Activated naive CD8-positive, alpha-beta T cell treated with anti-CD3 and anti-CD28 coated beads, Interleukin-2, amount 50 U/mL, for 24 hours (primary cell): Measurements from ENCODE around the gene NANOS3.

Experiments used
- ATAC-seq: fragments of 150-1000 bp; cut with Tn5 transposase; one replicate; pipeline ENCODE4 v1.10.0; 2021
- DNase-seq: peaks from one replicate; pipeline ENCODE4 v3.0.0; 2021
- H3K27ac Mint-ChIP-seq: one replicate; pipeline ENCODE4 v1.8.0; 2021; ENCODE audit warnings: mild to moderate bottlenecking, mixed read lengths
- H3K27me3 Mint-ChIP-seq: one replicate; pipeline ENCODE4 v1.8.0; 2021; ENCODE audit warnings: mixed read lengths
- H3K36me3 Mint-ChIP-seq: one replicate; pipeline ENCODE4 v1.8.0; 2021; ENCODE audit warnings: low read depth, mixed read lengths
- H3K4me1 Mint-ChIP-seq: one replicate; pipeline ENCODE4 v1.8.0; 2021; ENCODE audit warnings: mixed read lengths
- H3K4me3 Mint-ChIP-seq: one replicate; pipeline ENCODE4 v1.8.0; 2021; ENCODE audit warnings: mild to moderate bottlenecking, moderate library complexity, mixed read lengths
- H3K9me3 Mint-ChIP-seq: one replicate; pipeline ENCODE4 v1.8.0; 2021; ENCODE audit warnings: mixed read lengths

Gene NANOS3

GRCh38 chr19:13884726-13885591, 8.0 kb downstream of the NANOS3 start:
- ATAC-seq = no peak
- Mint-ChIP-seq H3K36me3 (no peaks in the 10 kb centered on the region), H3K9me3 (no peaks in the 10 kb centered on the region), H3K4me1 (peaks cover 45% of the 10 kb centered on the region), H3K27ac (no peak overlapping the region), H3K4me3 (no peak overlapping the region), H3K27me3 (no peaks in the 10 kb centered on the region)
- no peak for DNase-seq

- DNase-seq (no peak), ATAC-seq (no peak)
- H3K27ac Mint-ChIP-seq = no peak overlapping the region
- no peaks in the 10 kb centered on the region for H3K36me3 Mint-ChIP-seq
- no peak overlapping the region for H3K4me3 Mint-ChIP-seq
- no peaks in the 10 kb centered on the region for H3K9me3 Mint-ChIP-seq
- H3K4me1 Mint-ChIP-seq = peaks cover 38% of the 10 kb centered on the region
- H3K27me3 Mint-ChIP-seq = no peaks in the 10 kb centered on the region
Measured at GRCh38 chr19:13885826-13886365, 9.0 kb downstream of the NANOS3 start.

GRCh38 chr19:13887018-13887436, 10.1 kb downstream of the NANOS3 start:
- no peak overlapping the region for H3K27ac Mint-ChIP-seq
- no peaks in the 10 kb centered on the region for H3K27me3 Mint-ChIP-seq
- H3K36me3 Mint-ChIP-seq = no peaks in the 10 kb centered on the region
- ATAC-seq (peak; percentile 78), DNase-seq (no peak)
- peaks cover 27% of the 10 kb centered on the region for H3K4me1 Mint-ChIP-seq
- no peaks in the 10 kb centered on the region for H3K9me3 Mint-ChIP-seq
- H3K4me3 Mint-ChIP-seq = no peak overlapping the region

GRCh38 chr19:13887517-13887916, 10.6 kb downstream of the NANOS3 start:
- Mint-ChIP-seq H3K36me3 (no peaks in the 10 kb centered on the region), H3K27me3 (no peaks in the 10 kb centered on the region), H3K9me3 (no peaks in the 10 kb centered on the region), H3K27ac (no peak overlapping the region), H3K4me3 (no peak overlapping the region), H3K4me1 (peaks cover 22% of the 10 kb centered on the region)
- no peak for ATAC-seq
- no peak for DNase-seq

GRCh38 chr19:13888281-13888680, 11.3 kb downstream of the NANOS3 start:
- Mint-ChIP-seq H3K36me3 (no peaks in the 10 kb centered on the region), H3K27ac (no peak overlapping the region), H3K4me3 (no peak overlapping the region), H3K27me3 (no peaks in the 10 kb centered on the region), H3K9me3 (no peaks in the 10 kb centered on the region), H3K4me1 (peaks cover 20% of the 10 kb centered on the region)
- DNase-seq (no peak), ATAC-seq (no peak)

- Mint-ChIP-seq H3K27ac (no peak overlapping the region), H3K27me3 (no peaks in the 10 kb centered on the region), H3K4me3 (no peak overlapping the region), H3K4me1 (peaks cover 16% of the 10 kb centered on the region), H3K9me3 (no peaks in the 10 kb centered on the region), H3K36me3 (no peaks in the 10 kb centered on the region)
- no peak for ATAC-seq
- no peak for DNase-seq
Measured at GRCh38 chr19:13890136-13890535, 13.2 kb downstream of the NANOS3 start.

GRCh38 chr19:13892870-13893269, 15.9 kb downstream of the NANOS3 start:
- no peaks in the 10 kb centered on the region for H3K4me1 Mint-ChIP-seq
- no peak overlapping the region for H3K4me3 Mint-ChIP-seq
- ATAC-seq = no peak
- DNase-seq = no peak
- H3K9me3 Mint-ChIP-seq = no peaks in the 10 kb centered on the region
- H3K27me3 Mint-ChIP-seq = no peaks in the 10 kb centered on the region
- no peak overlapping the region for H3K27ac Mint-ChIP-seq
- no peaks in the 10 kb centered on the region for H3K36me3 Mint-ChIP-seq

- Mint-ChIP-seq H3K9me3 (no peaks in the 10 kb centered on the region), H3K4me1 (no peaks in the 10 kb centered on the region), H3K27ac (no peak overlapping the region), H3K36me3 (no peaks in the 10 kb centered on the region), H3K4me3 (no peak overlapping the region), H3K27me3 (no peaks in the 10 kb centered on the region)
- ATAC-seq = no peak
- DNase-seq = no peak
Measured at GRCh38 chr19:13894552-13894951, 17.6 kb downstream of the NANOS3 start.

- Mint-ChIP-seq H3K9me3 (no peaks in the 10 kb centered on the region), H3K4me3 (no peak overlapping the region), H3K4me1 (no peaks in the 10 kb centered on the region), H3K36me3 (no peaks in the 10 kb centered on the region), H3K27ac (no peak overlapping the region), H3K27me3 (no peaks in the 10 kb centered on the region)
- DNase-seq (no peak), ATAC-seq (no peak)
Measured at GRCh38 chr19:13896227-13896626, 19.3 kb downstream of the NANOS3 start.

GRCh38 chr19:13899393-13899792, 22.5 kb downstream of the NANOS3 start:
- Mint-ChIP-seq H3K4me1 (no peaks in the 10 kb centered on the region), H3K9me3 (no peaks in the 10 kb centered on the region), H3K27me3 (no peaks in the 10 kb centered on the region), H3K27ac (no peak overlapping the region), H3K36me3 (no peaks in the 10 kb centered on the region), H3K4me3 (no peak overlapping the region)
- no peak for DNase-seq
- no peak for ATAC-seq

GRCh38 chr19:13899912-13900584, 23.1 kb downstream of the NANOS3 start:
- no peak overlapping the region for H3K4me3 Mint-ChIP-seq
- H3K36me3 Mint-ChIP-seq = no peaks in the 10 kb centered on the region
- DNase-seq (no peak), ATAC-seq (no peak)
- H3K9me3 Mint-ChIP-seq = no peaks in the 10 kb centered on the region
- H3K27me3 Mint-ChIP-seq = no peaks in the 10 kb centered on the region
- H3K4me1 Mint-ChIP-seq = no peaks in the 10 kb centered on the region
- H3K27ac Mint-ChIP-seq = no peak overlapping the region

GRCh38 chr19:13902993-13903555, 26.1 kb downstream of the NANOS3 start:
- Mint-ChIP-seq H3K36me3 (no peaks in the 10 kb centered on the region), H3K27ac (no peak overlapping the region), H3K9me3 (no peaks in the 10 kb centered on the region), H3K27me3 (no peaks in the 10 kb centered on the region), H3K4me3 (no peak overlapping the region), H3K4me1 (peaks cover 15% of the 10 kb centered on the region)
- peak; percentile 45 for DNase-seq
- ATAC-seq = peak; percentile 13

GRCh38 chr19:13905634-13906520, 28.9 kb downstream of the NANOS3 start, which contains the start of the genes BRME1 and CC2D1A:
Gene BRME1 (minus strand): TSS chr19:13906117. CDS start chr19:13904892, 1,225 bp downstream.
Gene CC2D1A (plus strand): TSS chr19:13906201. CDS start chr19:13906442, 241 bp downstream.
- Mint-ChIP-seq H3K9me3 (no peaks in the 10 kb centered on the region), H3K27ac (peak within 1 kb of the TSS; percentile 89), H3K36me3 (peaks cover 5% of the 10 kb centered on the region), H3K4me3 (peak within 1 kb of the TSS; percentile 82), H3K4me1 (peaks cover 15% of the 10 kb centered on the region), H3K27me3 (no peaks in the 10 kb centered on the region)
- peak; percentile 96 for ATAC-seq
- DNase-seq = peak; percentile 97

GRCh38 chr19:13906521-13906904, 29.6 kb downstream of the NANOS3 start:
- ATAC-seq (peak; percentile 17), DNase-seq (peak; percentile 27)
- H3K9me3 Mint-ChIP-seq = no peaks in the 10 kb centered on the region
- H3K27ac Mint-ChIP-seq = peak overlapping the region; percentile 46
- H3K4me3 Mint-ChIP-seq = peak overlapping the region; percentile 82
- H3K4me1 Mint-ChIP-seq = peaks cover 15% of the 10 kb centered on the region
- H3K36me3 Mint-ChIP-seq = peaks cover 7% of the 10 kb centered on the region
- H3K27me3 Mint-ChIP-seq = no peaks in the 10 kb centered on the region
